PC-9 (cell line): ENCODE data around the gene MTCH2. TPM values are rescaled to one million over a fixed set of nuclear protein-coding genes. Genes with fewer than 3 reads are reported as not detected.

Source experiments
- BruUV-seq: library from RNA; stranded (reverse); fragments of 400-500 nt; replicated peaks from 2 replicates; lab custom pipeline; 2021; lab: Mats Ljungman, UMichigan
- CTCF ChIA-PET: fragments of 300-600 bp; sonication (Branson Sonifier 250); formaldehyde crosslinking; loops from one replicate; lab custom pipeline; 2022; ENCODE audit warnings: antibody characterized with exemption; lab: Charles Lee
- POLR2A ChIA-PET: fragments of 300-600 bp; sonication (Branson Sonifier 250); formaldehyde crosslinking; loops from one replicate; lab custom pipeline; 2022; ENCODE audit warnings: antibody characterized with exemption; ENCODE audit not compliant: unreplicated experiment; lab: Charles Lee
- DNase-seq, 2 experiments: peaks; one replicate each; pipeline versions ENCODE4 v3.0.0 to v3.0.0-alpha.2; 2015 to 2022; ENCODE audit warnings: mixed read lengths in 1 of 2
- H2AFZ ChIP-seq: fragments of 200-600 bp; sonication (generic); 2 replicates; pipeline ENCODE4 v1.8.1; 2017; ENCODE audit warnings: antibody characterized with exemption
- H3F3A ChIP-seq: fragments of 200-600 bp; sonication (generic); 2 replicates; pipeline ENCODE4 v1.8.1; 2017; ENCODE audit warnings: antibody characterized with exemption, mild to moderate bottlenecking, low read depth; ENCODE audit not compliant: insufficient read depth
- H3K27ac ChIP-seq: fragments of 200-600 bp; sonication (generic); 2 replicates; pipeline ENCODE4 v1.6.1; 2016; ENCODE audit warnings: mixed run types
- H3K27me3 ChIP-seq: fragments of 200-600 bp; sonication (generic); 2 replicates; pipeline ENCODE4 v1.6.1; 2016; ENCODE audit warnings: low read depth, mixed run types; ENCODE audit not compliant: insufficient read depth
- H3K36me3 ChIP-seq: fragments of 200-600 bp; sonication (generic); 2 replicates; pipeline ENCODE4 v1.6.1; 2016; ENCODE audit warnings: low read depth, mixed run types
- H3K4me1 ChIP-seq: fragments of 200-600 bp; sonication (generic); replicated peaks from 2 replicates; pipeline ENCODE4 v1.6.1; 2016; ENCODE audit warnings: mixed run types; ENCODE audit not compliant: insufficient read depth
- H3K4me2 ChIP-seq: fragments of 200-600 bp; sonication (generic); 2 replicates; pipeline ENCODE4 v1.6.1; 2017; ENCODE audit warnings: mixed run types
- H3K4me3 ChIP-seq: fragments of 200-600 bp; sonication (generic); 2 replicates; pipeline ENCODE4 v1.6.1; 2016; ENCODE audit warnings: mixed run types
- H3K79me2 ChIP-seq: fragments of 200-600 bp; sonication (generic); 2 replicates; pipeline ENCODE4 v1.6.1; 2017; ENCODE audit warnings: low read depth, mixed run types
- H3K9me2 ChIP-seq: fragments of 200-600 bp; sonication (generic); 2 replicates; pipeline ENCODE4 v1.8.1; 2017; ENCODE audit warnings: mild to moderate bottlenecking; ENCODE audit not compliant: insufficient read depth
- H3K9me3 ChIP-seq: fragments of 200-600 bp; sonication (generic); 2 replicates; pipeline ENCODE4 v1.8.1; 2016; ENCODE audit warnings: low read depth; ENCODE audit not compliant: insufficient read depth
- H4K20me1 ChIP-seq: fragments of 200-600 bp; sonication (generic); 2 replicates; pipeline ENCODE4 v1.8.1; 2017; ENCODE audit not compliant: insufficient read depth
- CTCF ChIP-seq: fragments of 200-600 bp; sonication (generic); conservative IDR thresholded peaks from 2 replicates; pipeline ENCODE4 v1.6.1; 2017; ENCODE audit warnings: mixed run types, antibody characterized with exemption, mild to moderate bottlenecking, moderate library complexity
- EZH2 ChIP-seq: fragments of 200-600 bp; sonication (generic); IDR thresholded peaks from 2 replicates; pipeline ENCODE4 v1.8.0; 2017; ENCODE audit warnings: antibody characterized with exemption, low read depth
- intact Hi-C: fragments of 100-400 bp; cut with micrococcal nuclease; formaldehyde crosslinking; loops from one replicate; pipeline ENCODE4 v1.10.0; 2022; ENCODE audit not compliant: unreplicated experiment
- total RNA-seq: library from RNA; stranded (reverse); gene quantifications from 2 replicates; pipeline ENCODE4 v1.2.3, GENCODE V29; 2021

The MTCH2 gene
- total RNA-seq, 1 experiment from 2014 or later, result 147 TPM

DNA sequence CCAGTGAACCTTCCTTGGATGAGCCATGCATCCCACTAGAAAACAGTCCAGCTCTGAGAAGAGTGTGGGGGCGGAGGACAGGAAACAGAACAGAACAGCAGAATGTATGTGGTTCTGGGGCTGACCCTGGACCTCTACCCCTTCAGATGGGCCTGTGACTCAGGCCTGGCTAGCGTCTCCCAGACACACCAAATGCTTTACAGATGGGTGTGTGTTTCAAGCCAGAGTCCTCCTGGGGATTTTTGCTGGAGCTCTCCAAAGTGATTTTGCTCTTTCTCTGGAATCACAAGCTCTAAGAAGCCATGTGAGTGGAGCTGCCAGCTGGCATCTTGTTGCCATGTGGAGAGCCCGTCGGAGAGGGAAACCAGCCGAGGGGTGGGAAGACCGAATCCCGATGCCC is 35.0 kb downstream of the MTCH2 start:
- Histone ChIP-seq H3K9me2 (no peaks in the 10 kb centered on the region), H3K27me3 (no peaks in the 10 kb centered on the region), H3K79me2 (no peaks in the 10 kb centered on the region), H3K27ac (no peak overlapping the region), H3K36me3 (no peaks in the 10 kb centered on the region), H2AFZ (no peak overlapping the region), H3K4me1 (no peaks in the 10 kb centered on the region), H3K4me3 (no peak overlapping the region), H4K20me1 (no peaks in the 10 kb centered on the region), H3K9me3 (no peaks in the 10 kb centered on the region), H3K4me2 (no peak overlapping the region), H3F3A (no peaks in the 10 kb centered on the region)
- no peak for DNase-seq
- intact Hi-C loops, result no loop called here
- POLR2A ChIA-PET, result no interaction called here
- TF ChIP-seq EZH2, result no peak
- TF ChIP-seq CTCF, result no peak
- no TSS peak for BruUV-seq
- CTCF ChIA-PET, result interaction anchor here (0.5 kb wide), 1 partner anchor 66 kb away, joined by 3 read pairs; no protein-coding TSS in a partner anchor

DNA sequence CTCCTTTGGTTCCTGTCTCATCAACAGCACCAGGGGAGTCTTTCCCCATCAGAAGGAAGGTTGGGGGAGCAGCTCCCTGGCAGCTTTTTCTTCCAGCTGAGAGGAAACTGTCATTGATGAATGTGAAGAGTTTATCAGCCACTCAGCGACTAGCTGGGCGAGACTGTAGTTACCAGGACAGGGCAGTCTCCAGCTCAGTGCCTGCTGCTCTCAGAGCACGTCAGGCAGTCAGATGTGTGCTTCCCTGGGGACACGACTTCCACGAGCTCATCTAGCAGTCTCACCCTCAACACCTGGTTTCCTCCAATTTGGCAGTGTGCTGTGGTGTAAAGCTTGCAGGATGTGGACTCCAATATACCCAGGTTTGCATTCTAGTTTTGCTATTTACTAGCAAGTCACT is 35.6 kb downstream of the MTCH2 start:
- Histone ChIP-seq H3K36me3 (no peaks in the 10 kb centered on the region), H2AFZ (no peak overlapping the region), H3K4me3 (no peak overlapping the region), H4K20me1 (no peaks in the 10 kb centered on the region), H3K27ac (no peak overlapping the region), H3F3A (no peaks in the 10 kb centered on the region), H3K4me2 (no peak overlapping the region), H3K9me3 (no peaks in the 10 kb centered on the region), H3K79me2 (no peaks in the 10 kb centered on the region), H3K9me2 (no peaks in the 10 kb centered on the region), H3K27me3 (no peaks in the 10 kb centered on the region), H3K4me1 (no peaks in the 10 kb centered on the region)
- ChIA-PET CTCF (interaction anchor here (0.5 kb wide), 1 partner anchor 67 kb away, joined by 3 read pairs; no protein-coding TSS in a partner anchor), POLR2A (interaction anchor here (0.5 kb wide), 1 partner anchor 8 kb away, joined by 14 read pairs; no protein-coding TSS in a partner anchor)
- intact Hi-C loops, result no loop called here
- no peak for TF ChIP-seq EZH2
- no peak for TF ChIP-seq CTCF
- BruUV-seq, result no TSS peak
- DNase-seq, result no peak

GRCh38 chr11:47605921-47606320 is 36.4 kb downstream of the MTCH2 start:
- H3K79me2 ChIP-seq, result no peaks in the 10 kb centered on the region

More at GRCh38 chr11:47605921-47606320, 36.4 kb downstream of the MTCH2 start:
- no peak overlapping the region for H3K4me2 ChIP-seq
- no TSS peak for BruUV-seq
- intact Hi-C loops, result no loop called here
- no peaks in the 10 kb centered on the region for H3K36me3 ChIP-seq
- no peaks in the 10 kb centered on the region for H3F3A ChIP-seq
- H3K27ac ChIP-seq, result no peak overlapping the region
- H3K27me3 ChIP-seq, result no peaks in the 10 kb centered on the region
- no peaks in the 10 kb centered on the region for H3K9me3 ChIP-seq
- no peak overlapping the region for H2AFZ ChIP-seq
- no peaks in the 10 kb centered on the region for H4K20me1 ChIP-seq
- POLR2A ChIA-PET, result interaction anchor here (0.5 kb wide), 1 partner anchor 9 kb away, joined by 14 read pairs; no protein-coding TSS in a partner anchor
- H3K9me2 ChIP-seq, result no peaks in the 10 kb centered on the region
- H3K4me3 ChIP-seq, result no peak overlapping the region
- CTCF ChIA-PET, result no interaction called here
- no peak for DNase-seq
- H3K4me1 ChIP-seq, result no peaks in the 10 kb centered on the region
- TF ChIP-seq EZH2, result no peak
- no peak for TF ChIP-seq CTCF
